ENCODE results near the gene TBCK. TPM values are rescaled to one million over a fixed set of nuclear protein-coding genes. Genes with fewer than 3 reads are reported as not detected.

Gene TBCK
- total and polyA plus RNA-seq, 2 of the 13 experiments (the other 11 are each of a cell fraction or from before 2014, with no cell fraction given) = 51.0 to 62.4 TPM

DNA sequence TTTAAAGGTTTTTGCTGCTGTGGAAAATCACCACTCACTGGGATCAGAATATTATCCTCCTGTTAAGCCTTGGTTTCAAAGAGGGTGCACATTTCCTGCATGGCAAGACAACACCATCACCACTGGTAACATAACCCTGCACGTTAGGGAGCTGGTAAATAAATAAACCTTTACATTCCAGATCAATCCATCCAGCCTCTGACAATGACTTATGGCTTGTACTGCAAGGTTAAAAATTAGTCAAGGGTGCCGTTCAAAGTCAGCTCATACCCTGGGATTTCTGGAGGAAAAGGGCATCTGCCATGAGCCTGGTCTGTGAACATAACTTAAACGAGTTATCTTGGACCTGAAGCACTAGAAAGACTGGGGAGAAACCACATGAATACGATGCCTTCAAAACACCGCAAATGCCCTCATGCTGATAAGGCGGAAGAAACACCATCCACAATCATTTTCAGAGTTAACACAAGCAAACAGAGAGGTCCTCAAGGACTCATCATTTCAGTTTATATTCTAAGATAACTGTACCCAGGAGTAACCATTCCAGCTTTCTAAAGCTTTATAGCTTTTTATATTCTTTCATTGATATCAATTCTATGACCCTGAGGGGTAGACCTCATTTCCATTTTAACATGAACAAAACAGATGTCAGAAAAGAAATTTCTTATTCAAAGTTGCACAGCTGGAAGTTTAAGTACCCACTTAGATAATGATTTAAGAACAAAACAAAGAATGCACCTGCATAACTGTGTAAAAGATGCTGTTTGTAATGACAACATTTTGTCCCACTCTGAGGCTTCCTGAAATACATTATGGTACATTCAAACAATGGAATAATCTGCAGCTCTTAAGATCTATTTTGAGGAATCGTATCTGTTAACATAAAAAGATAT lies 317.6 kb downstream of the TBCK start (continued):
- TF ChIP-seq ZBTB40 (IDR thresholded peaks at IDR 0.05) (no peak), ZBTB40 (CRISPR knock-in tag; IDR thresholded peaks at IDR 0.05) (no peak), BCL6 (CRISPR knock-in tag; IDR thresholded peaks at IDR 0.05) (peak; percentile 45; the same call in 1 of the 2 replicates), ZNF574 (CRISPR knock-in tag; IDR thresholded peaks at IDR 0.05) (0 out of 2 replicates have a peak, but pooled peaks have one; percentile 15), ZNF446 (CRISPR knock-in tag; IDR thresholded peaks at IDR 0.05) (no peak), FOXJ3 (CRISPR knock-in tag; IDR thresholded peaks at IDR 0.05; ENCODE audit: borderline replicate concordance) (peak; percentile 62; the same call in 1 of the 2 replicates), NFE2L1 (CRISPR knock-in tag; IDR thresholded peaks at IDR 0.05; ENCODE audit: borderline replicate concordance) (no peak), MIXL1 (CRISPR knock-in tag; IDR thresholded peaks at IDR 0.05) (0 out of 2 replicates have a peak, but pooled peaks have one; percentile 25), SAP130 (CRISPR knock-in tag; IDR thresholded peaks at IDR 0.05; ENCODE audit: low read depth) (peak; percentile 51), HNRNPLL (IDR thresholded peaks at IDR 0.05; ENCODE audit: low read depth, low read length, poor library complexity, severe bottlenecking) (no peak), HOXD1 (CRISPR knock-in tag; IDR thresholded peaks at IDR 0.05) (peak; percentile 81; the same call in 1 of the 2 replicates), NFYC (CRISPR knock-in tag; IDR thresholded peaks at IDR 0.05) (no peak), ZNF12 (CRISPR knock-in tag; IDR thresholded peaks at IDR 0.05) (peak; percentile 21; the same call in 1 of the 2 replicates), MEIS2 (CRISPR knock-in tag; IDR thresholded peaks at IDR 0.05) (peak; percentile 91), CCAR2 (optimal IDR thresholded peaks at IDR 0.05; ENCODE audit: low read depth, low read length) (no peak), IKZF4 (CRISPR knock-in tag; IDR thresholded peaks at IDR 0.05; ENCODE audit: borderline replicate concordance, low read depth, not compliant biosample characterization) (no peak), ETV5 (CRISPR knock-in tag; IDR thresholded peaks at IDR 0.05; ENCODE audit: borderline replicate concordance) (peak; percentile 33; the same call in 1 of the 2 replicates), IRF2 (CRISPR knock-in tag; IDR thresholded peaks at IDR 0.05) (no peak)
